HL-60 (cell line): ENCODE measurements around the gene ACSL4.

Source experiments
- DNase-seq, 2 experiments: peaks; one replicate each; pipeline ENCODE4 v3.0.0-alpha.2; 2010 to 2020; ENCODE audit warnings: low read depth in 1 of 2, low spot score in 1 of 2
- H3K27ac ChIP-seq: fragments of 250-450 bp; sonication (Bioruptor Pico); replicated peaks from 2 replicates; pipeline ENCODE4 v1.5.1; 2020; ENCODE audit warnings: mild to moderate bottlenecking, moderate library complexity
- H3K27me3 ChIP-seq: fragments of 250-450 bp; sonication (Bioruptor Pico); 2 replicates; pipeline ENCODE4 v1.5.1; 2021; ENCODE audit warnings: mild to moderate bottlenecking, moderate library complexity; ENCODE audit not compliant: insufficient read depth, poor library complexity, severe bottlenecking
- H3K4me3 ChIP-seq: replicated peaks from 2 replicates; pipeline ENCODE4 v1.5.1; 2011; ENCODE audit warnings: mild to moderate bottlenecking, control low read depth, low read length; ENCODE audit not compliant: insufficient read depth
- GABPA ChIP-seq: IDR thresholded peaks from 2 replicates; pipeline ENCODE4 v1.6.1; 2012; ENCODE audit warnings: low read depth
- POLR2AphosphoS5 ChIP-seq: IDR thresholded peaks from 2 replicates; pipeline ENCODE4 v1.6.1; 2012; ENCODE audit warnings: low read depth
- SPI1 ChIP-seq: IDR thresholded peaks from 2 replicates; pipeline ENCODE4 v1.6.1; 2012; ENCODE audit warnings: low read depth, mild to moderate bottlenecking, borderline replicate concordance
- TF ChIP-seq, protein P1 (sequence below): IDR thresholded peaks from one replicate; pipeline ENCODE4 v1.5.1; 2011; ENCODE audit warnings: low read length, control low read depth, inconsistent platforms; ENCODE audit not compliant: insufficient read depth
- TF ChIP-seq, protein P2 (sequence below): IDR thresholded peaks from 2 replicates; pipeline ENCODE4 v1.6.1; 2012; ENCODE audit warnings: low read depth; ENCODE audit not compliant: insufficient replicate concordance

ACSL4 gene

DNA sequence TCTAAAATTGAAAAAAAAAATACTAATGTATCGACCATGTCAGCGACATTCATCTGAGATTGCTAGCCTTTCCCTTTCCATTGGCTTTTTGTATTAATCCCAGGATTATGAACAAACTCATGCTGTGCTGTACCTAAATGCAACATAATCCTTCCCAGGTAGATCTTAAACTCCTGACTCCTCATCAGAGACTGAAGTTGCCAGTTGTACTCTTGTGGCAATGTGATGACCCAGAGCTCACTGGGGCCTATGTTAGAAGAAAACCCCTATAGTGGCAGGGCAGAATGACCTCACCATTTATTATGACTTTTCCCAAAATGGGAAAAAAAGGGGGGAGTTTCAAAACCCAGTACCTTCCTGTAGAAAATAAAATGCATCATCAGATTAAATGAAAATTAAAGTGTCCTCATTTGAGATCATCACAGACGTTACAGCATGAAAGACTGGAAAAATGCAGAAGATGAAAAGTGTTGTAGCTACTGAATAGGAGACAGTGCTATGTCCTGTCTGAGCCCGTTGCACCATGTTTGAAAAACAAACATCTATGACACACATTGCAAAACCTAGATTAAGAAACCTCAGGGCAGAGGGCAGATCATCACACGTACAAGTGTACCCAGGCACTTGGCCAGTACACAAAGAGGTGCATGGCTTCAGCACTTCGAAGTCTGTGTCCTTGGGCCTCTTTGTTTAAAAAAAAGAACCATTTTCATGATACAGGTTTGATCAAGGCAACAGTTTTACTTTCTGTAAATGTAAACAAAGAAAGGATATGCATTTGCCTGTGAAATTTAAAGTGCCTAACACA is 6.8 kb upstream of the ACSL4 start:
- DNase-seq, result peak in 1 of 2 experiments; percentile 75

DNA sequence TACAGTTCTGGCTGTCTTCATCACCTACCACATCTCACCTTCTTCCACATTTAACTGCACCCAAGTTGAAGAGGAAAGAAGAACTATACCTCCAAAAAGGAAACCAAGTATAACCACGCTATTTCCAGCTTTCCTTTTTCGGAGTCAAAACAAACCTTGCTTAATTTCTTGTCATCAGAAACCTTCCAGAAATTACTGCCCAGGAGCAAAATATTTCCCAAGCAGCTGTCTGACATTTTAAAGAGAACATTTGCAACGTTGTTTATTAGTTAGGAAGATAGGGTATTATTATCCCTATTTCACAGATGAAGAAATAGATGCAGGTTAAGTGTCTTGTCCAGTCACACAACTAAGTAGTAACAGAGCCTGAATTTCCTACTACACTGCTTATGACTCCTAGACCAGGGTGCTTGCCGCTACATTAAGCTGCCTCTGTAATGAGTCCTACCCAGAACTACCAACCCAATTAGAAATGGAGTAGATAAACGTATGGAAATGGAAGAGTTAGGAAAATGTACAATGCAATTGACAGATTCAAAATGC is 2.2 kb upstream of the ACSL4 start:
- no peak overlapping the region for H3K4me3 ChIP-seq
- H3K27me3 ChIP-seq, result no peaks in the 10 kb centered on the region
- TF ChIP-seq GABPA (no peak), SPI1 (no peak), POLR2AphosphoS5 (no peak)
- TF ChIP-seq, protein P1, sequence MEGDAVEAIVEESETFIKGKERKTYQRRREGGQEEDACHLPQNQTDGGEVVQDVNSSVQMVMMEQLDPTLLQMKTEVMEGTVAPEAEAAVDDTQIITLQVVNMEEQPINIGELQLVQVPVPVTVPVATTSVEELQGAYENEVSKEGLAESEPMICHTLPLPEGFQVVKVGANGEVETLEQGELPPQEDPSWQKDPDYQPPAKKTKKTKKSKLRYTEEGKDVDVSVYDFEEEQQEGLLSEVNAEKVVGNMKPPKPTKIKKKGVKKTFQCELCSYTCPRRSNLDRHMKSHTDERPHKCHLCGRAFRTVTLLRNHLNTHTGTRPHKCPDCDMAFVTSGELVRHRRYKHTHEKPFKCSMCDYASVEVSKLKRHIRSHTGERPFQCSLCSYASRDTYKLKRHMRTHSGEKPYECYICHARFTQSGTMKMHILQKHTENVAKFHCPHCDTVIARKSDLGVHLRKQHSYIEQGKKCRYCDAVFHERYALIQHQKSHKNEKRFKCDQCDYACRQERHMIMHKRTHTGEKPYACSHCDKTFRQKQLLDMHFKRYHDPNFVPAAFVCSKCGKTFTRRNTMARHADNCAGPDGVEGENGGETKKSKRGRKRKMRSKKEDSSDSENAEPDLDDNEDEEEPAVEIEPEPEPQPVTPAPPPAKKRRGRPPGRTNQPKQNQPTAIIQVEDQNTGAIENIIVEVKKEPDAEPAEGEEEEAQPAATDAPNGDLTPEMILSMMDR, result no peak
- TF ChIP-seq, protein P2, sequence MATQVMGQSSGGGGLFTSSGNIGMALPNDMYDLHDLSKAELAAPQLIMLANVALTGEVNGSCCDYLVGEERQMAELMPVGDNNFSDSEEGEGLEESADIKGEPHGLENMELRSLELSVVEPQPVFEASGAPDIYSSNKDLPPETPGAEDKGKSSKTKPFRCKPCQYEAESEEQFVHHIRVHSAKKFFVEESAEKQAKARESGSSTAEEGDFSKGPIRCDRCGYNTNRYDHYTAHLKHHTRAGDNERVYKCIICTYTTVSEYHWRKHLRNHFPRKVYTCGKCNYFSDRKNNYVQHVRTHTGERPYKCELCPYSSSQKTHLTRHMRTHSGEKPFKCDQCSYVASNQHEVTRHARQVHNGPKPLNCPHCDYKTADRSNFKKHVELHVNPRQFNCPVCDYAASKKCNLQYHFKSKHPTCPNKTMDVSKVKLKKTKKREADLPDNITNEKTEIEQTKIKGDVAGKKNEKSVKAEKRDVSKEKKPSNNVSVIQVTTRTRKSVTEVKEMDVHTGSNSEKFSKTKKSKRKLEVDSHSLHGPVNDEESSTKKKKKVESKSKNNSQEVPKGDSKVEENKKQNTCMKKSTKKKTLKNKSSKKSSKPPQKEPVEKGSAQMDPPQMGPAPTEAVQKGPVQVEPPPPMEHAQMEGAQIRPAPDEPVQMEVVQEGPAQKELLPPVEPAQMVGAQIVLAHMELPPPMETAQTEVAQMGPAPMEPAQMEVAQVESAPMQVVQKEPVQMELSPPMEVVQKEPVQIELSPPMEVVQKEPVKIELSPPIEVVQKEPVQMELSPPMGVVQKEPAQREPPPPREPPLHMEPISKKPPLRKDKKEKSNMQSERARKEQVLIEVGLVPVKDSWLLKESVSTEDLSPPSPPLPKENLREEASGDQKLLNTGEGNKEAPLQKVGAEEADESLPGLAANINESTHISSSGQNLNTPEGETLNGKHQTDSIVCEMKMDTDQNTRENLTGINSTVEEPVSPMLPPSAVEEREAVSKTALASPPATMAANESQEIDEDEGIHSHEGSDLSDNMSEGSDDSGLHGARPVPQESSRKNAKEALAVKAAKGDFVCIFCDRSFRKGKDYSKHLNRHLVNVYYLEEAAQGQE, result no peak
- peak overlapping the region; percentile 13; the same call in 1 of the 2 replicates for H3K27ac ChIP-seq
- DNase-seq, result no peak

More for the DNA sequence above, 6.8 kb upstream of the ACSL4 start:
- Histone ChIP-seq H3K27ac (peak overlapping the region; percentile 24), H3K27me3 (no peaks in the 10 kb centered on the region), H3K4me3 (no peak overlapping the region)
- TF ChIP-seq, protein P2, result no peak
- TF ChIP-seq, protein P1, result no peak
- TF ChIP-seq SPI1 (no peak), GABPA (no peak), POLR2AphosphoS5 (no peak)

GRCh38 chrX:109733613-109734083 is 591 bp upstream of the ACSL4 start:
- TF ChIP-seq GABPA (no peak), POLR2AphosphoS5 (no peak), SPI1 (no peak)
- TF ChIP-seq, protein P2, result no peak
- TF ChIP-seq, protein P1, result no peak
- peak overlapping the region; percentile 50 for H3K4me3 ChIP-seq
- H3K27me3 ChIP-seq, result no peaks in the 10 kb centered on the region
- no peak for DNase-seq
- peak overlapping the region; percentile 62 for H3K27ac ChIP-seq
